CD8-positive, alpha-beta memory T cell (primary cell): Measurements from ENCODE around the gene SCPEP1. TPM values are rescaled to one million over a fixed set of nuclear protein-coding genes. Genes with fewer than 3 reads are reported as not detected.

Experiments
- CTCF ChIA-PET: fragments of 350-600 bp; sonication (Branson Sonifier 250); formaldehyde crosslinking; loops from one replicate; lab custom pipeline; 2021; ENCODE audit warnings: antibody characterized with exemption; lab: Charles Lee
- POLR2A ChIA-PET: fragments of 350-600 bp; sonication (Branson Sonifier 250); formaldehyde crosslinking; loops from one replicate; lab custom pipeline; 2021; ENCODE audit warnings: antibody characterized with exemption; lab: Charles Lee
- DNase-seq, 5 donors: peaks; one replicate each; pipeline versions ENCODE4 v3.0.0 to v3.0.0-alpha.2; 2020 to 2022; ENCODE audit warnings: mixed read lengths in 1 of 5
- H3K27ac ChIP-seq: one replicate; pipeline ENCODE4 v1.7.0; 2013; ENCODE audit warnings: low read depth, mild to moderate bottlenecking, low read length, moderate library complexity
- H3K27me3 ChIP-seq: 2 replicates; pipeline ENCODE4 v1.7.0; 2013; ENCODE audit warnings: low read length, mild to moderate bottlenecking; ENCODE audit not compliant: insufficient read depth, poor library complexity, severe bottlenecking
- H3K36me3 ChIP-seq: 2 replicates; pipeline ENCODE4 v1.7.0; 2013; ENCODE audit warnings: mild to moderate bottlenecking, low read length, moderate library complexity; ENCODE audit not compliant: insufficient read depth
- H3K4me1 ChIP-seq: 2 replicates; pipeline ENCODE4 v1.7.0; 2013; ENCODE audit warnings: mild to moderate bottlenecking, low read length, moderate library complexity; ENCODE audit not compliant: insufficient read depth
- H3K4me3 ChIP-seq: 2 replicates; pipeline ENCODE4 v1.7.0; 2013; ENCODE audit warnings: mild to moderate bottlenecking, low read length
- H3K9me3 ChIP-seq: 2 replicates; pipeline ENCODE4 v1.7.0; 2013; ENCODE audit warnings: mild to moderate bottlenecking, low read length
- H3K27ac Mint-ChIP-seq, 8 donors: one replicate each; pipeline ENCODE4 v1.8.0; 2020 to 2021; ENCODE audit warnings: mixed read lengths in 8 of 8, mild to moderate bottlenecking in 6 of 8, inconsistent platforms in 3 of 8, moderate library complexity in 3 of 8
- H3K27me3 Mint-ChIP-seq, 2 donors: one replicate each; pipeline ENCODE4 v1.8.0; 2020 to 2021; ENCODE audit warnings: mixed read lengths in 2 of 2, mild to moderate bottlenecking in 1 of 2, moderate library complexity in 1 of 2
- H3K36me3 Mint-ChIP-seq, 3 donors: one replicate each; pipeline ENCODE4 v1.8.0; 2020 to 2021; ENCODE audit warnings: mixed read lengths in 3 of 3, inconsistent platforms in 1 of 3, mild to moderate bottlenecking in 1 of 3
- H3K4me1 Mint-ChIP-seq, 3 donors: one replicate each; pipeline ENCODE4 v1.8.0; 2020 to 2021; ENCODE audit warnings: mixed read lengths in 3 of 3, inconsistent platforms in 1 of 3, mild to moderate bottlenecking in 1 of 3
- H3K4me3 Mint-ChIP-seq, 7 donors: one replicate each; pipeline ENCODE4 v1.8.0; 2020 to 2021; ENCODE audit warnings: mixed read lengths in 7 of 7, mild to moderate bottlenecking in 6 of 7, moderate library complexity in 4 of 7, inconsistent platforms in 2 of 7
- H3K9me3 Mint-ChIP-seq, 5 donors: one replicate each; pipeline ENCODE4 v1.8.0; 2020 to 2022; ENCODE audit warnings: mixed read lengths in 5 of 5, mild to moderate bottlenecking in 3 of 5, moderate library complexity in 2 of 5, inconsistent platforms in 1 of 5
- polyA plus RNA-seq: library from polyadenylated mRNA; unstranded; fragments of 300-500 nt; fragmentation: Illumina TruSeq; gene quantifications from one replicate; pipeline ENCODE4 v1.2.3, GENCODE V29; 2021
- total RNA-seq, 2 experiments: library from RNA; stranded (reverse); gene quantifications; one replicate each; pipeline ENCODE4 v1.2.3, GENCODE V29; 2021

The SCPEP1 gene
- total and polyA plus RNA-seq, 3 experiments from 2014 or later: 23.4 to 27.4 (median 26.6) TPM

DNA sequence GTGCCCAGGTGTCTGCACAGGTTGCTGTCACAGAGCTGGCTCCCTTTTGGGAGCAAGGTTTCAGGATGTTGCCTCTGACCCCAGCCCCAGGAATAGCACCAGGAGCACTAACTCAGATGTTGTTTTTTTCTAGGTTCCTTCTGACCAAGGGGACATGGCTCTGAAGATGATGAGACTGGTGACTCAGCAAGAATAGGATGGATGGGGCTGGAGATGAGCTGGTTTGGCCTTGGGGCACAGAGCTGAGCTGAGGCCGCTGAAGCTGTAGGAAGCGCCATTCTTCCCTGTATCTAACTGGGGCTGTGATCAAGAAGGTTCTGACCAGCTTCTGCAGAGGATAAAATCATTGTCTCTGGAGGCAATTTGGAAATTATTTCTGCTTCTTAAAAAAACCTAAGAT is 28.1 kb downstream of the SCPEP1 start:
- Mint-ChIP-seq H3K27me3 (peaks cover 0 to 1% of the 10 kb centered on the region in 2 donors), H3K27ac (no peak overlapping the region), H3K4me3 (no peak overlapping the region), H3K9me3 (no peaks in the 10 kb centered on the region), H3K36me3 (peaks cover 0 to 22% (median 6%) of the 10 kb centered on the region in 3 donors), H3K4me1 (peaks cover 12 to 14% (median 13%) of the 10 kb centered on the region in 3 donors)
- no peak for DNase-seq
- H3K4me3 ChIP-seq: no peak overlapping the region
- no peaks in the 10 kb centered on the region for H3K9me3 ChIP-seq
- ChIA-PET CTCF (no interaction called here), POLR2A (no interaction called here)
- H3K27ac ChIP-seq: no peak overlapping the region
- no peaks in the 10 kb centered on the region for H3K27me3 ChIP-seq
- H3K4me1 ChIP-seq: no peaks in the 10 kb centered on the region
- no peaks in the 10 kb centered on the region for H3K36me3 ChIP-seq

DNA sequence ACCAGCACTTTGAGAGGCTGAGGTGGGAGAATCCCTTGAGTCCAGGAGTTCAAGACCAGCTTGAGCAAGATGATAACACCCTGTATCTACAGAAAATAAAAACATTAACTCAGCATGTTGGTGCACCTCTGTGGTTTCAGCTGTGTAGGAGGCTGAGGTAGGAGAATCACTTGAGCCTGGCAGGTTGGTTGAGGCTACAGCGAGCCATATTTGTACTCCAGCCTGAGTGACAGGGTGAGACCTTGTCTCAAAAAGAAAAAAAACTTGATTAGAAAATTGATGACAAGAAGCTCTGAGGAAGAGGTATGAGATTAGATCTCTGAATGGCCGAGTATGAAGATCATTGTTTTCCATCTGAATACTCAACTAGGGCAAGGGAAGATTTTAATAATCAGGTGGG is 31.0 kb downstream of the SCPEP1 start:
- H3K36me3 ChIP-seq: no peaks in the 10 kb centered on the region
- H3K4me3 ChIP-seq: no peak overlapping the region
- Mint-ChIP-seq H3K9me3 (no peaks in the 10 kb centered on the region), H3K4me3 (no peak overlapping the region), H3K36me3 (peaks cover 0 to 2% (median 0%) of the 10 kb centered on the region in 3 donors), H3K27ac (peak overlapping the region in 1 of 8 donors; percentile 42), H3K4me1 (peaks cover 12 to 14% (median 13%) of the 10 kb centered on the region in 3 donors), H3K27me3 (peaks cover 0 to 1% of the 10 kb centered on the region in 2 donors)
- no peaks in the 10 kb centered on the region for H3K4me1 ChIP-seq
- ChIA-PET POLR2A (no interaction called here), CTCF (interaction anchor here (1.5 kb wide), 1 partner anchor 24 kb away, joined by 3 read pairs; no protein-coding TSS in a partner anchor)
- DNase-seq: no peak
- no peaks in the 10 kb centered on the region for H3K27me3 ChIP-seq
- no peak overlapping the region for H3K27ac ChIP-seq
- H3K9me3 ChIP-seq: no peaks in the 10 kb centered on the region

DNA sequence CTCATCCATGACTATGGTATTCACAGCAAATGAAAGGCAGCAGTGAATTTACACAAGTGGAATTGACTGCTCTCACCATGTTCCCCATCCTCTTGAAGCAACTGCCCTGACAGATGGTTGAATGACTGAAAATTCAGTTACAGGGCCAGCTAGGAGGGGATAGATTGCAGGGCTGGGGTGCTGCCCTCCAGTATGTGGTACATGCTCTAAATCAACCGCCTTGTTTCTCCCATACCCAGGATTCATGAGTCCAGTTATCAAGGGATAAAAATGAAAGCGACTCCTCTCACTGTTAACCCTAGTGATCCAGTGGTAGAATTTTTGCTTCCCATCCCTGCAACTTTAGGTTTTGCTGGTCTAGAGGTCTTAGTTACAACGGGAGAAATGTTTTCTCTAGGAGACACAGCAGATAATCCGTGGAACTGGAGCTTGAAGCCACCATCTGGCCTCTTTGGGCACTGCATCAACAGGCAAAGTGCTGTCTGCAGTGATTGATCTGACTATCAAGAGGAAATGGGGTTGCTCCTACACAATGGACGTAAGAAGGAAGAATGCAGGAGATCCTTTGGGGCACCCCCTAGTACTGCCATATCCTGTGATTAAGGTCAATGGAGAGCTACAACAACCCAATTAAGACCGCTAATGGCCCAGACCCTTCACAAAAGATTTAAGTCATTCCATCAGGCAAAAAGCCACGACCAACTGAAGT is 32.0 kb downstream of the SCPEP1 start:
- H3K4me1 Mint-ChIP-seq: peaks cover 12% of the 10 kb centered on the region in 3 donors
- Histone ChIP-seq H3K4me3 (no peak overlapping the region), H3K9me3 (no peaks in the 10 kb centered on the region), H3K36me3 (no peaks in the 10 kb centered on the region), H3K27ac (no peak overlapping the region), H3K27me3 (no peaks in the 10 kb centered on the region), H3K4me1 (no peaks in the 10 kb centered on the region)
- peaks cover under 1 to 1% of the 10 kb centered on the region in 2 donors for H3K27me3 Mint-ChIP-seq
- no peaks in the 10 kb centered on the region for H3K36me3 Mint-ChIP-seq
- ChIA-PET POLR2A (interaction anchor here (0.6 kb wide), 1 partner anchor 229 kb away, joined by 3 read pairs; no protein-coding TSS in a partner anchor), CTCF (interaction anchor here (1.2 to 1.5 kb wide), 3 partner anchors 11 to 25 kb away, joined by 3 to 5 read pairs (median 3); no protein-coding TSS in a partner anchor)
- no peaks in the 10 kb centered on the region for H3K9me3 Mint-ChIP-seq
- DNase-seq: peak in 4 of 5 donors; percentile 21 to 53 (median 32)
- H3K4me3 Mint-ChIP-seq: peak overlapping the region in 6 of 7 donors; percentile 13 to 76 (median 38)
- H3K27ac Mint-ChIP-seq: peak overlapping the region in 2 of 8 donors; percentile 0 to 1

DNA sequence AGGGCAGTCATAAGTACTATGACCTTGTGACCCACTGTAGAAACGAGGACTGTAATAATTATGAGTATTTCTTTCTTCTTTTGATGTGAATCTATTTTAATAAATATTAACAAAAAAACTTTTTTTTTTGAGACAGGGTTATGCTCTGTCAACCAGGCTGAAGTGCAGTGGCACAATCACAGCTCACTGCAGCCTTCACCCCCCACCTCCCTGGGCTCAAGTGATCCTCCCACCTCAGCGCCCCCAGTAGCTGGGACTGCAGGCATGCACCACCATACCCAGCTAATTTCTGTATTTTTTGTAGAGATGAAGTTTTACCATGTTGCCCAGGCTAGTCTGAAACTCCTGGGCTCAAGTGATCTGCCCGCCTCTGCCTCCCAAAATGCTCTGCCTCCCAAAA is 32.6 kb downstream of the SCPEP1 start:
- H3K4me3 ChIP-seq: no peak overlapping the region
- CTCF ChIA-PET: interaction anchor here (1.2 kb wide), 2 partner anchors 10 to 11 kb away, joined by 3 to 5 read pairs; no protein-coding TSS in a partner anchor
- H3K4me3 Mint-ChIP-seq: peak overlapping the region in 2 of 7 donors; percentile 42 to 76
- H3K27me3 ChIP-seq: no peaks in the 10 kb centered on the region
- H3K9me3 Mint-ChIP-seq: no peaks in the 10 kb centered on the region
- H3K4me1 ChIP-seq: no peaks in the 10 kb centered on the region
- no peak overlapping the region for H3K27ac ChIP-seq
- peak overlapping the region in 2 of 8 donors; percentile 50 to 52 for H3K27ac Mint-ChIP-seq
- no peak for DNase-seq
- peaks cover 1 to 3% of the 10 kb centered on the region in 2 donors for H3K27me3 Mint-ChIP-seq
- no peaks in the 10 kb centered on the region for H3K9me3 ChIP-seq
- POLR2A ChIA-PET: no interaction called here
- peaks cover 6% of the 10 kb centered on the region in 3 donors for H3K4me1 Mint-ChIP-seq
- H3K36me3 ChIP-seq: no peaks in the 10 kb centered on the region
- H3K36me3 Mint-ChIP-seq: no peaks in the 10 kb centered on the region

DNA sequence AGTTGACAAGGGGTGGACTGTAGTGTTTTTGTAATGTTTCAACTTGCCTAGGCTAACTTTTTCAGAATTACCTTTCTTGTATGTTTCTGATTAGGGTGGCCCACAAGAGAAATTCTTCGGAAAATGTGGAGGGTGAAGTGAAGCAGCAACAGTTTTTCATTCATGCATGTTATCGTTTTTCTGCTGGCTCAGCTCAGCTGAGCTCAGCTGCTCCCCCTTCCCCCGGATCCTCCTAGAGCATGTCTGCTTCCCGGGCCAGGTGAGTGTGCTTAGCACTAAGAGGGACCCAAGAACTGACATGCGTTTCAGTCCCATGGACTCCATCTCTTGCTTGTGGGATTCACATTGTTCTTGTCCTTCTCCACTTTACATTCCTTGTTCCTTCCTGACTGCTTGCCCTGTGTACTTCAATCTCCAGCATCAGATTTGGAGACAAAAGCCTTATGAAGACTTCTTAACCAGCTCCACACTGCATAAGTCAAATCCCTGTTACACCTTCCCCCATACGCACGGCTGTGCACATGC is 33.6 kb downstream of the SCPEP1 start:
- H3K9me3 ChIP-seq: no peaks in the 10 kb centered on the region
- Mint-ChIP-seq H3K4me3 (no peak overlapping the region), H3K4me1 (peaks cover 5 to 6% (median 6%) of the 10 kb centered on the region in 3 donors), H3K9me3 (no peaks in the 10 kb centered on the region), H3K27ac (no peak overlapping the region), H3K27me3 (peaks cover 4 to 7% of the 10 kb centered on the region in 2 donors), H3K36me3 (no peaks in the 10 kb centered on the region)
- H3K4me3 ChIP-seq: no peak overlapping the region
- ChIA-PET POLR2A (no interaction called here), CTCF (interaction anchor here (1.2 kb wide), 1 partner anchor 103 kb away, joined by 3 read pairs; no protein-coding TSS in a partner anchor)
- no peaks in the 10 kb centered on the region for H3K27me3 ChIP-seq
- no peak overlapping the region for H3K27ac ChIP-seq
- no peaks in the 10 kb centered on the region for H3K4me1 ChIP-seq
- no peak for DNase-seq
- no peaks in the 10 kb centered on the region for H3K36me3 ChIP-seq

DNA sequence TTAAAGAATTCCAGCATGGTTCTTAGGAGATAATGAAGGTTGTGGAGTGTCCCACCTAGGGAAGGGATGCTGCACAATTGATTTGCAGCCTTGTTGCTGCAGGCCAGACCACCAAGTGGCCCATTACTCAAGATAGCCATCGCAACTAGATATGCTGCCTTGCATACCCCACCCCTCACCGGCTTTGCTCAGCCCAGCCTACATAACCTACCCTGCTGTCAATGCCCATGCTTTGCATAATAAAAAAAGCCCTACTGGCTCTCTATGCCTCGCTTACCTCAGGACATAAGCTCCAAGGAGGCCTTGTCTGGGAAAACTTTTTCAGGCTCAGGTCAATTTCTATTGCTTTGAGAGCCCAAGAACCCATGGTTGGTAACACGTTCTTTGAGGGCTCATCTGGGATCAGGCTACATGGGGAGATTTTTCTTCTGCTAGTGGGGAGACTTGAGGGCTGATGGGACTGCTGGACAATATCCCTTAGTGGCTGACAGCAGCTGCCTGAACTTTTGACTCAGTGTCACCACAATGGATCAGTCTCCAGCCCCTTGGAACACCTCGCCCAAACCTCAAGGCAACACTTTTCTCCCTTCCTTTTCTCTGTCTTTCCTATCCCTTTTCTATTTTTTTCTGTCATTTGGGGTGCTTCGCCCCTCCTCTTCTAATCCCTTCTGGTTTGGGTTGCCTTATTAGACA is 38.3 kb downstream of the SCPEP1 start:
- no peaks in the 10 kb centered on the region for H3K9me3 ChIP-seq
- H3K4me1 ChIP-seq: no peaks in the 10 kb centered on the region
- CTCF ChIA-PET: no interaction called here
- no peak overlapping the region for H3K4me3 ChIP-seq
- Mint-ChIP-seq H3K27me3 (peaks cover 7 to 44% of the 10 kb centered on the region in 2 donors), H3K27ac (no peak overlapping the region), H3K36me3 (no peaks in the 10 kb centered on the region), H3K4me3 (no peak overlapping the region), H3K4me1 (no peaks in the 10 kb centered on the region), H3K9me3 (no peaks in the 10 kb centered on the region)
- DNase-seq: no peak
- no peaks in the 10 kb centered on the region for H3K27me3 ChIP-seq
- H3K36me3 ChIP-seq: no peaks in the 10 kb centered on the region
- no peak overlapping the region for H3K27ac ChIP-seq
- POLR2A ChIA-PET: no interaction called here

DNA sequence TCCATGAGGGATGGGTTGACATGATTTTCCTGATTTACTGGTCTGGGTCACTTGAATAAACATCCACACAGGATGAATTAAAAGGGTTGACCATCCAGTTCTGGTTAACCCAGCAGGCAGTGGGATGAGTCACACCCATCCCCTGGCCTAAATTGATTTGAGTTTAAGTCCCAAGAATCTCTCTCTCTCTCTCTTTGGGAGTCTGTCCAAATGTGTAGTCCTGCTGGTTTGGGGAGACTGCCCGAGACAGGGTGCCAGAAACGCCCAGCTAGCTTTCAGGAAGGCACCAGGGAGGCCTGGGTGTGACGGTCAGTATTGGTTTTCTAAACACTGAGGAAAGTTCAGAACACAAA is 38.8 kb downstream of the SCPEP1 start:
- Mint-ChIP-seq H3K27ac (no peak overlapping the region), H3K9me3 (no peaks in the 10 kb centered on the region), H3K4me3 (no peak overlapping the region), H3K27me3 (peaks cover 7 to 49% of the 10 kb centered on the region in 2 donors), H3K4me1 (no peaks in the 10 kb centered on the region), H3K36me3 (no peaks in the 10 kb centered on the region)
- CTCF ChIA-PET: no interaction called here
- H3K27ac ChIP-seq: no peak overlapping the region
- no peak overlapping the region for H3K4me3 ChIP-seq
- no peaks in the 10 kb centered on the region for H3K4me1 ChIP-seq
- DNase-seq: no peak
- POLR2A ChIA-PET: no interaction called here
- no peaks in the 10 kb centered on the region for H3K27me3 ChIP-seq
- no peaks in the 10 kb centered on the region for H3K9me3 ChIP-seq
- no peaks in the 10 kb centered on the region for H3K36me3 ChIP-seq

DNA sequence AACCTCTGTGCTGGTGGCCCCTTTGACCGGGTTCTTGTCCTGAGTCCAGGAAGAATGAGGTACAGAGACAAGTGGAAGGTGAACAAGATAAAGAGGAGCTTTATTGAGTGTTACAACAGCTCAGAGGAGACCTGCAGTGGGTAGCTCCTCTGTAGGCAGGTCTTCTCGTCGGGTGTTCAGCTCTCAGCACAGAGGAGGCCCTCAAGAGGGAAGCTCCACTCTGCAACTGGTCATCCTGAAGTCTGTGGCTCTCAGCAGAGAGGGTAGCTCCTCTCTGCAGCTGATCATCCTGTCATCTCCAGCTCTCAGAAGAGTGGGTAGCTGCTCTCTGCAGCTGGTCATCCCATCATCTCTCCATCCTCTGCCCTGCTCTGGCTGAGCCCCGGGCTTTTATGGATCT is 39.7 kb downstream of the SCPEP1 start:
- peak overlapping the region in 1 of 8 donors; percentile 79 for H3K27ac Mint-ChIP-seq
- POLR2A ChIA-PET: no interaction called here

More for the DNA sequence above, 39.7 kb downstream of the SCPEP1 start:
- no peak overlapping the region for H3K4me3 ChIP-seq
- no peaks in the 10 kb centered on the region for H3K9me3 ChIP-seq
- no peaks in the 10 kb centered on the region for H3K27me3 ChIP-seq
- H3K36me3 Mint-ChIP-seq: no peaks in the 10 kb centered on the region
- peaks cover 7 to 53% of the 10 kb centered on the region in 2 donors for H3K27me3 Mint-ChIP-seq
- H3K4me3 Mint-ChIP-seq: no peak overlapping the region
- no peaks in the 10 kb centered on the region for H3K36me3 ChIP-seq
- H3K9me3 Mint-ChIP-seq: no peaks in the 10 kb centered on the region
- H3K27ac ChIP-seq: no peak overlapping the region
- H3K4me1 Mint-ChIP-seq: no peaks in the 10 kb centered on the region
- no peak for DNase-seq
- CTCF ChIA-PET: no interaction called here
- H3K4me1 ChIP-seq: no peaks in the 10 kb centered on the region
